Fibroblast of the aortic adventitia (primary cell): ENCODE data around the gene ITGB6. TPM values are rescaled to one million over a fixed set of nuclear protein-coding genes. Genes with fewer than 3 reads are reported as not detected.

Source experiments
- DNase-seq: peaks from one replicate; pipeline ENCODE4 v3.0.0-alpha.2; 2010; ENCODE audit warnings: low read depth
- H3K4me3 ChIP-seq: 2 replicates; pipeline ENCODE4 v1.5.1; 2011; ENCODE audit warnings: low read depth, mild to moderate bottlenecking, control low read depth, low read length, moderate library complexity
- CTCF ChIP-seq: IDR thresholded peaks from 2 replicates; pipeline ENCODE4 v1.5.1; 2011; ENCODE audit warnings: mild to moderate bottlenecking, low read length, control low read depth, inconsistent platforms; ENCODE audit not compliant: insufficient read depth
- total RNA-seq: library from RNA; depleted of rRNA; stranded (reverse); fragments of >200 nt; gene quantifications from 2 replicates; pipeline ENCODE4 v1.2.3, GENCODE V29; 2012; ENCODE audit warnings: low replicate concordance

Gene ITGB6
- total RNA-seq, 1 donor = under 0.01 TPM

GRCh38 chr2:160239436-160239835 lies 39.4 kb upstream of the ITGB6 start:
- H3K4me3 ChIP-seq = no peak overlapping the region
- no peak for TF ChIP-seq CTCF
- DNase-seq = no peak

- no peak for DNase-seq
Observed at GRCh38 chr2:160238392-160238791, 38.3 kb upstream of the ITGB6 start.

GRCh38 chr2:160232905-160233475 lies 32.9 kb upstream of the ITGB6 start:
- DNase-seq = peak; percentile 52
- no peak overlapping the region for H3K4me3 ChIP-seq
- TF ChIP-seq CTCF = no peak

More at GRCh38 chr2:160238392-160238791, 38.3 kb upstream of the ITGB6 start:
- H3K4me3 ChIP-seq = no peak overlapping the region
- TF ChIP-seq CTCF = no peak

- DNase-seq = peak; percentile 72
- TF ChIP-seq CTCF = no peak
- H3K4me3 ChIP-seq = no peak overlapping the region
Observed at GRCh38 chr2:160229591-160229990, 29.5 kb upstream of the ITGB6 start.

- no peak for TF ChIP-seq CTCF
- peak; percentile 86 for DNase-seq
Observed at GRCh38 chr2:160228141-160228917, 28.3 kb upstream of the ITGB6 start.

GRCh38 chr2:160227293-160227915 lies 27.3 kb upstream of the ITGB6 start:
- TF ChIP-seq CTCF = no peak
- H3K4me3 ChIP-seq = no peak overlapping the region
- peak; percentile 40 for DNase-seq

More at GRCh38 chr2:160228141-160228917, 28.3 kb upstream of the ITGB6 start:
- no peak overlapping the region for H3K4me3 ChIP-seq
